ENCODE measurements around the gene ZNF554. TPM values are rescaled to one million over a fixed set of nuclear protein-coding genes. Genes with fewer than 3 reads are reported as not detected.

The ZNF554 gene
- total RNA-seq, 4 donors from 2014 or later: 0.70 to 5.1 (median 4.0) TPM

DNA sequence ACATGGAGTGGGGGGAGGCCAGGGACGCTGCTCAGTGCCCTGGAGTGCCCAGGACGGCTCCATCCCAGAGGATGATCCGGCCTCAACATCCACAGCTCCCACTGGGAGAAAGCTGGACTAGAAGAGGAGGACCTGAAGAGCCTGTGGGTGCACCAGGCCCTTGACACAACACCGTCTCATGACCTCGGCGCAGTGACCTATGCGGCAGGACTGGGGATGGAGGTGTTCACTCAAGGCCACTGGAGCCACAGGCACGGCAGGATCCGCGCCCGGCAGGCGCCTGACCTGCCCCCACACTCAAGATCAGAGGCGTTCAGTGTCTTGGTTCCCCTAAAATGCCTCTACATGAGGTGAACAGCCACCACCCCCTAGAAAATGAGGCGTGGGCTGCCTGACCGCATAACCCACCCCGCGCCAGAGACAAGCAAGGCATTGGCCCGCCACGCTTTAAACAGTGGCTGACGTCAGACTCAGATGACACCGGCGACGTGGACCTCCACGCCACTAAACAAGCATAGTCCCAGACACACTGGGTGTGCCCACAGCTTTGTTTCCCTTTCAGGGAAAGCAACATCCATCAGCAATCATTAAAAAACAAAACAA, 44.6 kb upstream of the ZNF554 start:
- no peak for TF ChIP-seq POLR2A (IDR thresholded peaks at IDR 0.05)
- TF ChIP-seq, protein P1, sequence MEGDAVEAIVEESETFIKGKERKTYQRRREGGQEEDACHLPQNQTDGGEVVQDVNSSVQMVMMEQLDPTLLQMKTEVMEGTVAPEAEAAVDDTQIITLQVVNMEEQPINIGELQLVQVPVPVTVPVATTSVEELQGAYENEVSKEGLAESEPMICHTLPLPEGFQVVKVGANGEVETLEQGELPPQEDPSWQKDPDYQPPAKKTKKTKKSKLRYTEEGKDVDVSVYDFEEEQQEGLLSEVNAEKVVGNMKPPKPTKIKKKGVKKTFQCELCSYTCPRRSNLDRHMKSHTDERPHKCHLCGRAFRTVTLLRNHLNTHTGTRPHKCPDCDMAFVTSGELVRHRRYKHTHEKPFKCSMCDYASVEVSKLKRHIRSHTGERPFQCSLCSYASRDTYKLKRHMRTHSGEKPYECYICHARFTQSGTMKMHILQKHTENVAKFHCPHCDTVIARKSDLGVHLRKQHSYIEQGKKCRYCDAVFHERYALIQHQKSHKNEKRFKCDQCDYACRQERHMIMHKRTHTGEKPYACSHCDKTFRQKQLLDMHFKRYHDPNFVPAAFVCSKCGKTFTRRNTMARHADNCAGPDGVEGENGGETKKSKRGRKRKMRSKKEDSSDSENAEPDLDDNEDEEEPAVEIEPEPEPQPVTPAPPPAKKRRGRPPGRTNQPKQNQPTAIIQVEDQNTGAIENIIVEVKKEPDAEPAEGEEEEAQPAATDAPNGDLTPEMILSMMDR (IDR thresholded peaks at IDR 0.05): no peak
- intact Hi-C loops (cut with DNase I): no loop called here
- H3K27me3 ChIP-seq: no peaks in the 10 kb centered on the region
- no peak for DNase-seq
- peak overlapping the region in 3 of 4 donors; percentile 5 to 48 (median 27) for H3K4me3 ChIP-seq
- no peaks in the 10 kb centered on the region for H3K9me3 ChIP-seq
- H3K36me3 ChIP-seq: peaks cover 0 to 54% (median 0%) of the 10 kb centered on the region in 3 donors
- peaks cover 0 to 69% (median 12%) of the 10 kb centered on the region in 3 donors for H3K4me1 ChIP-seq
- WGBS, 2 donors: 84 to 85% methylated on average over 9 to 18 of the region's 24 CpGs
- H3K27ac ChIP-seq: peak overlapping the region; percentile 57 to 83 (median 71)

DNA sequence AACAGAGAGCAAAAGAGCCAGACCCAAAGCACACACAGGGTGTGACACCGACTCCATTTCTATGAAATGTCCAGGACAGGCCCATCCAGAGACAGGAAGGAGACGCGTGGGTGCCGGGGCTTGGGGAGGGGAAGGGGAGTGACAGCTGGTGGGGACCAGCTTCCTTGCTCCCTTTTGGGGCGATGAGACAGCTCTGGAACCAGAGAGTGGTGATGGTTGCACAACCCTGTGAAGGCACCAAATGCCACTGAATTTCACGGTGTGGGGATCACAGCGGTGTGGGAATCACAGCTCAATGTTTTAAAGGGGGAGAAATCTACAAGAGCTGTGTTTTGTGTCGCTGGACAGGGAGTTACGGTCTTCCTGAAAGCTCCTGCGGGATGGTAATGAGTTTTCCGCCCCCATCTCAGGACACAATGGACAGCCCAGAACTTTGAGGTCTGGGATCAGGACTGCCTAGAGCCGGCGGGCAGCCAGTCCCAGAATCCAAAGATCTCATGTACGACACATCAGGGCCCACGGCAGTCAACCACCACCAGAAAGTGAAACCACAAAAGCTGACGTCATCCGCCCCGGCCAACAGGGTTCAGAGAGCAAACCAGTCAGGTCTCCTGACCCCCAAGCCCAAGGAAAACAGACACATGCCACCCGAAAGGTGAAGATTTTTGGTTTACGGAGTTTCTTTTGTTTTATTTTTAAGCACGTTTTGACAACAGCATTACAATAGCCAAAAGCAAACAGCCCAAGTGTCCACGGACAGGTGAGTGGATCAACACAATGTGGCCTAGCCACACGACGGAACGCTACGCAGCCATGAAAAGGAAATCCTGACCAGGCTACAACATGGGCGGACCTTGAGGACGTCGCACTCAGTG, 43.9 kb upstream of the ZNF554 start:
- H3K27me3 ChIP-seq: no peaks in the 10 kb centered on the region
- intact Hi-C loops (cut with DNase I): no loop called here
- DNase-seq: peak; percentile 22
- peak overlapping the region; percentile 57 to 83 (median 71) for H3K27ac ChIP-seq
- TF ChIP-seq POLR2A (IDR thresholded peaks at IDR 0.05): no peak
- TF ChIP-seq, protein P1 (IDR thresholded peaks at IDR 0.05): no peak
- H3K4me3 ChIP-seq: peak overlapping the region in 3 of 4 donors; percentile 5 to 48 (median 27)
- no peaks in the 10 kb centered on the region for H3K9me3 ChIP-seq
- H3K4me1 ChIP-seq: peaks cover 0 to 69% (median 8%) of the 10 kb centered on the region in 3 donors
- peaks cover 0 to 48% (median 0%) of the 10 kb centered on the region in 3 donors for H3K36me3 ChIP-seq
- WGBS, 2 donors: 67 to 81% methylated on average over 21 to 24 of the region's 29 CpGs

DNA sequence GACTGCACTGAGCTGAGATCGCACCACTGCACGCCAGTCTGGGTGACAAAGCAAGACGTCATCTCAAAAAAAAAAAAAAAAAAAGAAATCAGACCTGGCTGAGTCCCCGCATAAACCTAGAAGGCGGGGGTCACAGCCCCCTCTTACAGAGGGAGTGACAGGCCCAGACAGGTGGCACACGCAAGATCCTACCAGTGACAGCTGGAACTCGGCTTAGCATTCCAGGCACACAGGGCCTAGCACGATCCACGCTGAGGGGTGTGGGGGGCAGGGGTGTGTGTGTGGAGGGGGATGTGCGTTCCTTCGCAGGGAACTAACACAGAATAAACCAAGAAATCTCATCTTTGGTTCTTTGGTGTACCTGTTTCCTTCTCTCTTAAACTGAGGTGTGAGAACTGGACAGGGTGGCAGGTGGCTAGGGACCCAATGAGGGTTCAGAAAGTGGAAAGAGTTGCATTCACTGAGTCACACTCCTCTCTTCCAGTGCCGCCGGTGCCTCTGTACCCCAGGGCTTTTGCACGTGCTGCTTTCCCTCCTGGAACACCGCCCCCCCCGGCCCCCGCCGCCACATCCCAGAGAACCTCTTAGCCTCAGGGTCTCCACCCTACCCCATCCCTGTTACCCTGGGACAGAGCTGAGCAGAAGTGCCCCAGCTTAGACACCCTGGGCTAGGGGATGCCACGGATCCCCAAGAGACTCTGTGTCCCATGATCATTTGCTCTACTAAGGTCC, 41.5 kb upstream of the ZNF554 start:
- Histone ChIP-seq H3K27ac (no peak overlapping the region), H3K27me3 (no peaks in the 10 kb centered on the region), H3K36me3 (peaks cover 0 to 40% (median 0%) of the 10 kb centered on the region in 3 donors), H3K4me1 (peaks cover 14 to 71% (median 19%) of the 10 kb centered on the region in 3 donors), H3K4me3 (no peak overlapping the region), H3K9me3 (no peaks in the 10 kb centered on the region)
- DNase-seq: no peak
- WGBS, 2 donors: 78 to 88% methylated on average over 10 to 15 of the region's 19 CpGs
- intact Hi-C loops (cut with DNase I): no loop called here
- TF ChIP-seq, protein P1 (IDR thresholded peaks at IDR 0.05): no peak
- no peak for TF ChIP-seq POLR2A (IDR thresholded peaks at IDR 0.05)

DNA sequence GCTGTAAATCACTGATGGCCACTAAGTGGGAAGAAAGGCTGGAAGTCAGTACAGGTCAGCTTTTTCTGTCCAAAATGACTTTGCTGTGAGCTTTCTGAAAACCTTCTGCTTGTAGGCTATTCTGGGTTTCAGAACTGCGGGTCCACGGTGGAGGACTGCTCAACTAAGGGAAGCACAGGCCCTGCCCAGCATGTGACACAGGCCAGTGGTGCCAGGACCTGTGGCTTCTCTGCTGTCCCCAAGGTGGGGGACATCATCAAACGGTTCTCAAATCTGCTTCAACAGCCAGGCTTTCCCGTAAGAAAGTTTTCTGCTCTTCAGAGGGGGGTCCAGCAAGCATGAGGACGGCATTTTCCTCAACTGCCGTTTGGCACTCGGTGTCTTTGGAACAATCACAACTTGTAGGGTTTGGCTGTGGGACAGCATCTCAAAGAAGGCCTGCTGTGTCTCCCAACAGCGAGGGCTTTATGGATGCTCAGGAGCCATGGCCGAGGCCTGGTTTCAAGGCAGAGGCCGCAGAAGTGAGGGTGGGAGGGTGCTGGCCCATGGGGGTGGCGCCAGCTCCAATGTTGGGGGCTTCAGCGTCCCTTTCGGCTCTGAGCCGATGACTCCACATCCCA, 40.4 kb upstream of the ZNF554 start:
- WGBS, 2 donors: 75 to 91% methylated on average over 7 of the region's 14 CpGs
- Histone ChIP-seq H3K27ac (no peak overlapping the region), H3K4me3 (no peak overlapping the region), H3K4me1 (peaks cover 18 to 75% (median 23%) of the 10 kb centered on the region in 3 donors), H3K36me3 (peaks cover 0 to 40% (median 0%) of the 10 kb centered on the region in 3 donors), H3K9me3 (no peaks in the 10 kb centered on the region), H3K27me3 (no peaks in the 10 kb centered on the region)
- DNase-seq: no peak
- TF ChIP-seq, protein P1 (IDR thresholded peaks at IDR 0.05): no peak
- no peak for TF ChIP-seq POLR2A (IDR thresholded peaks at IDR 0.05)
- intact Hi-C loops (cut with DNase I): no loop called here

Data from esophagus squamous epithelium (tissue), 5 donors.